A549 (cell line): ENCODE measurements around the gene OCA2. TPM values are rescaled to one million over a fixed set of nuclear protein-coding genes. Genes with fewer than 3 reads are reported as not detected.

Source experiments
- ATAC-seq, 2 experiments: fragments of 200-7000 bp in 1 of 2; fragments of >200 bp in 1 of 2; cut with Nextera tagmentation in 1 of 2; cut with Tn5 transposase in 1 of 2; 3 replicates each; pipeline versions ENCODE4 v1.8.0 to v1.9.1; 2018 to 2020; ENCODE audit warnings: mild to moderate bottlenecking in 1 of 2, moderate library complexity in 1 of 2
- CTCF ChIA-PET: fragments of 300-600 bp; sonication (Branson Sonifier 250); formaldehyde crosslinking; extraction: SDS; loops from one replicate; lab custom pipeline; 2021; ENCODE audit warnings: antibody characterized with exemption, inconsistent platforms; lab: Yijun Ruan, JAX
- POLR2A ChIA-PET: fragments of 350-600 bp; formaldehyde crosslinking; extraction: SDS; loops from one replicate; lab custom pipeline; 2021; ENCODE audit warnings: antibody characterized with exemption, inconsistent platforms; lab: Yijun Ruan, JAX
- DNase-seq, 2 experiments: peaks; one replicate each; pipeline versions ENCODE4 v3.0.0 to v3.0.0-alpha.2; 2011 to 2016; ENCODE audit warnings: low read depth in 1 of 2, low spot score in 1 of 2
- FAIRE-seq: peaks from 2 replicates; lab custom pipeline; 2011; peaks lifted over from hg19 to GRCh38; lab: Jason Lieb, UNC
- H3K27ac ChIP-seq, 2 experiments: fragments of >200 bp; sonication (Bioruptor Twin); formaldehyde crosslinking; 3 replicates each; pipeline ENCODE4 v1.5.1; 2016 to 2017
- H3K4me1 ChIP-seq: fragments of >200 bp; sonication (Bioruptor Twin); formaldehyde crosslinking; 3 replicates; pipeline ENCODE4 v1.6.1; 2016
- H3K4me2 ChIP-seq: fragments of >200 bp; sonication (Bioruptor Twin); formaldehyde crosslinking; 3 replicates; pipeline ENCODE4 v1.6.1; 2016
- H3K4me3 ChIP-seq: fragments of >200 bp; sonication (Bioruptor Twin); formaldehyde crosslinking; 3 replicates; pipeline ENCODE4 v1.5.1; 2016
- H3K9me3 ChIP-seq: fragments of >200 bp; sonication (Bioruptor Twin); formaldehyde crosslinking; 3 replicates; pipeline ENCODE4 v1.6.1; 2016
- ATOH8 ChIP-seq: fragments of 250-450 bp; sonication (Bioruptor Pico); IDR thresholded peaks from 2 replicates; pipeline ENCODE4 v1.5.0; 2020; ENCODE audit warnings: low read depth, mild to moderate bottlenecking, moderate library complexity
- BCL3 ChIP-seq: fragments of >200 bp; sonication (Bioruptor Twin); formaldehyde crosslinking; IDR thresholded peaks from 3 replicates; pipeline ENCODE4 v1.6.1; 2016
- CHD4 ChIP-seq: fragments of 200-600 bp; sonication (generic); IDR thresholded peaks from 2 replicates; pipeline ENCODE4 v1.6.1; 2016; ENCODE audit warnings: antibody characterized with exemption, mild to moderate bottlenecking, borderline replicate concordance
- EHMT2 ChIP-seq: fragments of 200-600 bp; sonication (generic); IDR thresholded peaks from 2 replicates; pipeline ENCODE4 v1.6.1; 2016; ENCODE audit warnings: antibody characterized with exemption, low read depth, mild to moderate bottlenecking, moderate library complexity
- FOSL2 ChIP-seq, 2 experiments: fragments of 450-650 bp in 1 of 2; fragments of >200 bp in 1 of 2; sonication (Bioruptor Twin) in 1 of 2; formaldehyde crosslinking; IDR thresholded peaks; 2 replicates each; pipeline versions ENCODE4 v1.5.0 to v1.6.1; 2016 to 2020; ENCODE audit warnings: mild to moderate bottlenecking in 1 of 2, moderate library complexity in 1 of 2
- FOXS1 ChIP-seq: fragments of 250-450 bp; sonication (Bioruptor Pico); IDR thresholded peaks from 2 replicates; pipeline ENCODE4 v1.5.0; 2020; ENCODE audit warnings: mild to moderate bottlenecking, moderate library complexity
- HMGXB4 ChIP-seq: fragments of 250-450 bp; sonication (Bioruptor Pico); IDR thresholded peaks from 2 replicates; pipeline ENCODE4 v1.5.0; 2021; ENCODE audit warnings: mild to moderate bottlenecking, moderate library complexity, borderline replicate concordance
- HOXB13 ChIP-seq: fragments of 250-450 bp; sonication (Bioruptor Pico); IDR thresholded peaks from 2 replicates; pipeline ENCODE4 v1.5.0; 2020; ENCODE audit warnings: low read depth, mild to moderate bottlenecking, moderate library complexity
- MAFK ChIP-seq: fragments of 450-650 bp; IDR thresholded peaks from 2 replicates; pipeline ENCODE4 v1.6.1; 2014; ENCODE audit not compliant: partially characterized antibody
- NPAS2 ChIP-seq: fragments of 250-450 bp; sonication (Bioruptor Pico); IDR thresholded peaks from 2 replicates; pipeline ENCODE4 v1.8.0; 2022; ENCODE audit warnings: mild to moderate bottlenecking, moderate library complexity, borderline replicate concordance
- POLR2A ChIP-seq: IDR thresholded peaks from 2 replicates; pipeline ENCODE4 v1.6.1; 2012; ENCODE audit warnings: mild to moderate bottlenecking, low read length
- RCOR1 ChIP-seq: fragments of 150-350 bp; IDR thresholded peaks from 2 replicates; pipeline ENCODE4 v1.6.1; 2014; ENCODE audit warnings: antibody characterized with exemption, low read length, low read depth
- REST ChIP-seq: fragments of 200-600 bp; sonication (generic); IDR thresholded peaks from 2 replicates; pipeline ENCODE4 v1.6.1; 2016; ENCODE audit warnings: antibody characterized with exemption, mild to moderate bottlenecking, moderate library complexity
- ZC3H11A ChIP-seq: fragments of 450-650 bp; IDR thresholded peaks from 2 replicates; pipeline ENCODE4 v1.6.1; 2014; ENCODE audit warnings: antibody characterized with exemption, mild to moderate bottlenecking
- ZFP36 ChIP-seq: fragments of 450-650 bp; IDR thresholded peaks from 2 replicates; pipeline ENCODE4 v1.6.1; 2014; ENCODE audit warnings: borderline replicate concordance; ENCODE audit not compliant: partially characterized antibody
- ZSCAN20 ChIP-seq: fragments of 250-450 bp; sonication (Bioruptor Pico); IDR thresholded peaks from 2 replicates; pipeline ENCODE4 v1.8.0; 2022; ENCODE audit warnings: mild to moderate bottlenecking, moderate library complexity
- WGBS: methylation state at CpG from one replicate; pipeline ENCODE4 v1.1.6; 2017; ENCODE audit errors: missing lambda C conversion rate; 5-methylcytosine and 5-hydroxymethylcytosine counted together
- polyA plus RNA-seq, 4 experiments: library from polyadenylated mRNA; depleted of rRNA in 3 of 4; stranded (reverse); fragments of >200 nt; fragmentation: RNase III in 1 of 4; extraction: RNeasy Plus Mini Kit Qiagen cat#74134 plus additional on column Dnase treatment in 1 of 4; gene quantifications; 2 replicates in 3 of 4; 3 replicates in 1 of 4; pipeline ENCODE4 v1.2.3, GENCODE V29; 2011 to 2017

OCA2 gene
- polyA plus RNA-seq, 2 of the 4 experiments (the other 2 are of a cell fraction) = 0.17 to 0.25 TPM

- ATAC-seq = no peak
- peaks cover 3% of the 10 kb centered on the region; the same call in 2 of the 3 replicates for H3K9me3 ChIP-seq
- CTCF ChIA-PET = no interaction called here
- 33% methylated on average over 7 of the region's 7 CpGs for WGBS
- DNase-seq = no peak
- TF ChIP-seq MAFK = no peak
- TF ChIP-seq CHD4 = no peak
- TF ChIP-seq EHMT2 = no peak
- no peak for TF ChIP-seq FOSL2 (IDR thresholded peaks at IDR 0.05)
- TF ChIP-seq FOSL2 (CRISPR knock-in tag; IDR thresholded peaks at IDR 0.05) = no peak
- TF ChIP-seq, all 56 proteins: peak for 0
- Histone ChIP-seq H3K27ac (no peak overlapping the region), H3K4me2 (no peak overlapping the region), H3K4me1 (no peaks in the 10 kb centered on the region), H3K4me3 (no peak overlapping the region)
- POLR2A ChIA-PET = no interaction called here
- FAIRE-seq = no peak
Observed at GRCh38 chr15:27807335-27807734, 291.8 kb downstream of the OCA2 start.

GRCh38 chr15:27806396-27806795 is 292.7 kb downstream of the OCA2 start:
- H3K9me3 ChIP-seq = peaks cover 3% of the 10 kb centered on the region; the same call in 2 of the 3 replicates
- ATAC-seq = no peak
- H3K4me1 ChIP-seq = no peaks in the 10 kb centered on the region
- no peak for DNase-seq
- no peak for FAIRE-seq
- no peak overlapping the region for H3K4me2 ChIP-seq
- H3K4me3 ChIP-seq = no peak overlapping the region
- ChIA-PET POLR2A (no interaction called here), CTCF (no interaction called here)
- TF ChIP-seq HOXB13 (CRISPR knock-in tag) = no peak
- TF ChIP-seq HMGXB4 (CRISPR knock-in tag) = no peak
- no peak for TF ChIP-seq POLR2A
- TF ChIP-seq ZSCAN20 (CRISPR knock-in tag) = no peak
- TF ChIP-seq ATOH8 (CRISPR knock-in tag) = no peak
- no peak for TF ChIP-seq REST
- TF ChIP-seq ZC3H11A = no peak
- no peak for TF ChIP-seq FOXS1 (CRISPR knock-in tag)
- no peak for TF ChIP-seq ZFP36
- no peak for TF ChIP-seq RCOR1
- TF ChIP-seq BCL3 = no peak
- no peak for TF ChIP-seq NPAS2 (CRISPR knock-in tag)
- WGBS = 50% methylated on average over 21 of the region's 21 CpGs
- no peak overlapping the region for H3K27ac ChIP-seq
